Measurements from ENCODE around the gene PDGFRB. TPM values are rescaled to one million over a fixed set of nuclear protein-coding genes. Genes with fewer than 3 reads are reported as not detected.

The PDGFRB gene
- total RNA-seq, 1 donor from 2014 or later: 2.9 TPM

GRCh38 chr5:150158170-150158949 is 2.7 kb upstream of the PDGFRB start:
- DNase-seq: peak; percentile 76
- Mint-ChIP-seq H3K36me3 (ENCODE audit: unreplicated experiment) (no peaks in the 10 kb centered on the region), H3K9me3 (ENCODE audit: unreplicated experiment) (peaks cover 17% of the 10 kb centered on the region), H3K4me3 (ENCODE audit: unreplicated experiment) (no peak overlapping the region), H3K27me3 (ENCODE audit: unreplicated experiment) (peaks cover 16% of the 10 kb centered on the region), H3K27ac (ENCODE audit: unreplicated experiment) (no peak overlapping the region), H3K4me1 (ENCODE audit: low read depth, unreplicated experiment) (peaks cover 33% of the 10 kb centered on the region)
- no peak for TF ChIP-seq CTCF (IDR thresholded peaks at IDR 0.05; ENCODE audit: partially characterized antibody, unreplicated experiment)

GRCh38 chr5:150157168-150157567 is 1.5 kb upstream of the PDGFRB start:
- Mint-ChIP-seq H3K27me3 (ENCODE audit: unreplicated experiment) (peaks cover 16% of the 10 kb centered on the region), H3K36me3 (ENCODE audit: unreplicated experiment) (no peaks in the 10 kb centered on the region), H3K4me3 (ENCODE audit: unreplicated experiment) (no peak overlapping the region), H3K4me1 (ENCODE audit: low read depth, unreplicated experiment) (peaks cover 31% of the 10 kb centered on the region), H3K27ac (ENCODE audit: unreplicated experiment) (no peak overlapping the region), H3K9me3 (ENCODE audit: unreplicated experiment) (peaks cover 16% of the 10 kb centered on the region)
- DNase-seq: no peak
- no peak for TF ChIP-seq CTCF (IDR thresholded peaks at IDR 0.05; ENCODE audit: partially characterized antibody, unreplicated experiment)

- Mint-ChIP-seq H3K4me3 (ENCODE audit: unreplicated experiment) (no peak overlapping the region), H3K9me3 (ENCODE audit: unreplicated experiment) (peaks cover 14% of the 10 kb centered on the region), H3K4me1 (ENCODE audit: low read depth, unreplicated experiment) (peaks cover 31% of the 10 kb centered on the region), H3K27ac (ENCODE audit: unreplicated experiment) (no peak overlapping the region), H3K27me3 (ENCODE audit: unreplicated experiment) (peaks cover 16% of the 10 kb centered on the region), H3K36me3 (ENCODE audit: unreplicated experiment) (no peaks in the 10 kb centered on the region)
- TF ChIP-seq CTCF (IDR thresholded peaks at IDR 0.05; ENCODE audit: partially characterized antibody, unreplicated experiment): no peak
- DNase-seq: no peak
These were observed 895 bp upstream of the PDGFRB start for GRCh38 chr5:150156540-150156939.

GRCh38 chr5:150156027-150156368 is 353 bp upstream of the PDGFRB start:
- no peak for DNase-seq
- no peaks in the 10 kb centered on the region for H3K36me3 Mint-ChIP-seq (ENCODE audit: unreplicated experiment)
- no peak overlapping the region for H3K27ac Mint-ChIP-seq (ENCODE audit: unreplicated experiment)
- H3K9me3 Mint-ChIP-seq (ENCODE audit: unreplicated experiment): peaks cover 12% of the 10 kb centered on the region
- TF ChIP-seq CTCF (IDR thresholded peaks at IDR 0.05; ENCODE audit: partially characterized antibody, unreplicated experiment): no peak
- H3K4me1 Mint-ChIP-seq (ENCODE audit: low read depth, unreplicated experiment): peaks cover 28% of the 10 kb centered on the region
- H3K27me3 Mint-ChIP-seq (ENCODE audit: unreplicated experiment): peaks cover 15% of the 10 kb centered on the region
- H3K4me3 Mint-ChIP-seq (ENCODE audit: unreplicated experiment): peak overlapping the region; percentile 46

- no peak for TF ChIP-seq CTCF (IDR thresholded peaks at IDR 0.05; ENCODE audit: partially characterized antibody, unreplicated experiment)
- H3K27me3 Mint-ChIP-seq (ENCODE audit: unreplicated experiment): peaks cover 13% of the 10 kb centered on the region
- no peak overlapping the region for H3K4me3 Mint-ChIP-seq (ENCODE audit: unreplicated experiment)
- peaks cover 21% of the 10 kb centered on the region for H3K4me1 Mint-ChIP-seq (ENCODE audit: low read depth, unreplicated experiment)
- no peak overlapping the region for H3K27ac Mint-ChIP-seq (ENCODE audit: unreplicated experiment)
- H3K9me3 Mint-ChIP-seq (ENCODE audit: unreplicated experiment): peaks cover 12% of the 10 kb centered on the region
- no peak for DNase-seq
- no peaks in the 10 kb centered on the region for H3K36me3 Mint-ChIP-seq (ENCODE audit: unreplicated experiment)
These were observed 972 bp downstream of the PDGFRB start for GRCh38 chr5:150154618-150155128.

Data from glutamatergic neuron (in vitro differentiated cells).